ENCODE data around the gene AKR1A1.
A peak's percentile ranks its signal among the peaks of the same experiment; 100 is the strongest.
"Not testable (repeated sequence)": the region's sequence is repeated elsewhere in the genome, so short reads cannot be mapped to it uniquely, and the experiment has no call there.

The AKR1A1 gene

GRCh38 chr1:45523975-45524374 is 26.7 kb upstream of the AKR1A1 start:
- DNase-seq: not testable (repeated sequence)

- no peak for DNase-seq
Observed at GRCh38 chr1:45526135-45526644, 24.4 kb upstream of the AKR1A1 start.

GRCh38 chr1:45530632-45531135 is 19.9 kb upstream of the AKR1A1 start:
- no peak for DNase-seq

- DNase-seq: no peak
Observed at GRCh38 chr1:45531873-45532272, 18.8 kb upstream of the AKR1A1 start.

- DNase-seq: no peak
Observed at GRCh38 chr1:45535988-45536766, 14.4 kb upstream of the AKR1A1 start.

- no peak for DNase-seq
Observed at GRCh38 chr1:45536886-45537285, 13.7 kb upstream of the AKR1A1 start.

- DNase-seq: no peak
Observed at GRCh38 chr1:45541193-45541592, 9.4 kb upstream of the AKR1A1 start.

GRCh38 chr1:45542591-45542990 is 8.0 kb upstream of the AKR1A1 start:
- DNase-seq: no peak

- no peak for DNase-seq
Observed at GRCh38 chr1:45543581-45544417, 6.8 kb upstream of the AKR1A1 start.

GRCh38 chr1:45544530-45544929 is 6.1 kb upstream of the AKR1A1 start:
- DNase-seq: no peak

- no peak for DNase-seq
Observed at GRCh38 chr1:45545019-45545493, 5.6 kb upstream of the AKR1A1 start.

- DNase-seq: no peak
Observed at GRCh38 chr1:45545553-45546310, 4.9 kb upstream of the AKR1A1 start.

- DNase-seq: no peak
Observed at GRCh38 chr1:45551684-45552083, 1.1 kb downstream of the AKR1A1 start.

- no peak for DNase-seq
Observed at GRCh38 chr1:45552331-45552730, 1.7 kb downstream of the AKR1A1 start.

GRCh38 chr1:45554198-45554597 is 3.6 kb downstream of the AKR1A1 start:
- DNase-seq: no peak

GRCh38 chr1:45557422-45557944 is 6.9 kb downstream of the AKR1A1 start:
- DNase-seq: no peak

- DNase-seq: no peak
Observed at GRCh38 chr1:45563843-45564242, 13.2 kb downstream of the AKR1A1 start.

- DNase-seq: no peak
Observed at GRCh38 chr1:45566722-45567121, 16.1 kb downstream of the AKR1A1 start.

GRCh38 chr1:45567911-45568310 is 17.3 kb downstream of the AKR1A1 start:
- no peak for DNase-seq

- no peak for DNase-seq
Observed at GRCh38 chr1:45568421-45568820, 17.8 kb downstream of the AKR1A1 start.

- no peak for DNase-seq
Observed at GRCh38 chr1:45569571-45569961, 18.9 kb downstream of the AKR1A1 start.

- peak; percentile 30 for DNase-seq
Observed at GRCh38 chr1:45569962-45570581, 19.4 kb downstream of the AKR1A1 start.
